HepG2 (cell line): ENCODE data around the gene NF2. TPM values are rescaled to one million over a fixed set of nuclear protein-coding genes. Genes with fewer than 3 reads are reported as not detected.

Source experiments
- CHD4 ChIP-seq: fragments of 200-600 bp; sonication (generic); IDR thresholded peaks from 2 replicates; pipeline ENCODE4 v1.7.0; 2017; ENCODE audit warnings: mild to moderate bottlenecking, low read length, borderline replicate concordance
- EEA1 ChIP-seq: sonication (generic); formaldehyde crosslinking; IDR thresholded peaks from 2 replicates; pipeline ENCODE4 v1.5.1; 2020; ENCODE audit warnings: mild to moderate bottlenecking, missing genetic modification reagents, borderline replicate concordance
- ETV6 ChIP-seq: sonication (generic); formaldehyde crosslinking; conservative IDR thresholded peaks from 2 replicates; pipeline ENCODE4 v1.4.0; 2020; ENCODE audit warnings: missing genetic modification reagents
- HMG20A ChIP-seq: IDR thresholded peaks from 2 replicates; pipeline ENCODE4 v1.6.1; 2016; ENCODE audit warnings: borderline replicate concordance
- PAX8 ChIP-seq: sonication (generic); formaldehyde crosslinking; IDR thresholded peaks from 2 replicates; pipeline ENCODE4 v1.8.0; 2022; ENCODE audit warnings: mild to moderate bottlenecking, missing genetic modification reagents, borderline replicate concordance
- POLR2AphosphoS2 ChIP-seq: IDR thresholded peaks from 2 replicates; pipeline ENCODE4 v1.6.1; 2011; ENCODE audit warnings: low read depth, low read length, improper control_type of control experiment
- ZNF20 ChIP-seq: sonication (generic); formaldehyde crosslinking; IDR thresholded peaks from 2 replicates; pipeline ENCODE4 v1.4.0; 2020; ENCODE audit warnings: mild to moderate bottlenecking, moderate library complexity, missing genetic modification reagents
- ZNF430 ChIP-seq: sonication (generic); formaldehyde crosslinking; IDR thresholded peaks from 2 replicates; pipeline ENCODE4 v1.9.0; 2021; ENCODE audit warnings: mild to moderate bottlenecking, missing genetic modification reagents
- ZNF446 ChIP-seq: sonication (generic); formaldehyde crosslinking; IDR thresholded peaks from 2 replicates; pipeline ENCODE4 v1.5.0; 2020; ENCODE audit warnings: mild to moderate bottlenecking, missing genetic modification reagents
- ZNF562 ChIP-seq: sonication (generic); formaldehyde crosslinking; IDR thresholded peaks from 2 replicates; pipeline ENCODE4 v1.8.0; 2022; ENCODE audit warnings: missing genetic modification reagents, borderline replicate concordance
- polyA plus RNA-seq, 8 experiments: library from polyadenylated mRNA; depleted of rRNA in 3 of 8; stranded (reverse) in 7 of 8; unstranded in 1 of 8; fragments of >200 nt; fragmentation: Illumina TruSeq in 4 of 8; extraction: Trizol in 4 of 8; gene quantifications; 2 replicates each; pipeline versions ENCODE4 v1.2.1 to v1.2.3, GENCODE V29; 2011 to 2016; ENCODE audit warnings: low read depth in 4 of 8, missing spikeins in 1 of 8, mixed read lengths in 1 of 8; ENCODE audit not compliant: insufficient read depth in 1 of 8
- total RNA-seq, 5 experiments: library from RNA; depleted of rRNA; stranded (reverse); fragments of >200 nt; fragmentation: Illumina TruSeq; extraction: Trizol; gene quantifications; 2 replicates each; pipeline ENCODE4 v1.2.3, GENCODE V29; 2016; ENCODE audit warnings: low read depth in 1 of 5
- TF ChIP-seq, protein P1 (sequence below): sonication (generic); formaldehyde crosslinking; conservative IDR thresholded peaks from 2 replicates; pipeline ENCODE4 v1.4.0; 2020; ENCODE audit warnings: missing genetic modification reagents
- TF ChIP-seq, protein P2 (sequence below): sonication (generic); formaldehyde crosslinking; conservative IDR thresholded peaks from 2 replicates; pipeline ENCODE4 v1.8.1; 2023; ENCODE audit warnings: missing genetic modification reagents
- TF ChIP-seq, protein P3 (sequence below): sonication (generic); formaldehyde crosslinking; IDR thresholded peaks from 2 replicates; pipeline ENCODE4 v1.8.0; 2022; ENCODE audit warnings: mild to moderate bottlenecking, missing genetic modification reagents, moderate library complexity
- TF ChIP-seq, protein P4 (sequence below): sonication (generic); formaldehyde crosslinking; IDR thresholded peaks from 2 replicates; pipeline ENCODE4 v1.4.0; 2020; ENCODE audit warnings: mild to moderate bottlenecking, low read depth, missing genetic modification reagents
- TF ChIP-seq, protein P5 (sequence below): sonication (generic); formaldehyde crosslinking; IDR thresholded peaks from 2 replicates; pipeline ENCODE4 v1.5.0; 2020; ENCODE audit warnings: mild to moderate bottlenecking, missing genetic modification reagents, borderline replicate concordance
- TF ChIP-seq, protein P6 (sequence below): sonication (generic); IDR thresholded peaks from 2 replicates; pipeline ENCODE4 v1.6.1; 2016; ENCODE audit warnings: low read depth, borderline replicate concordance
- TF ChIP-seq, protein P7 (sequence below): sonication (generic); formaldehyde crosslinking; IDR thresholded peaks from 2 replicates; pipeline ENCODE4 v1.5.0; 2020; ENCODE audit warnings: missing genetic modification reagents

NF2 gene
- total and polyA plus RNA-seq, 2 of the 13 experiments (the other 11 are each of a cell fraction or from before 2014, with no cell fraction given): 9.3 to 33.3 TPM

DNA sequence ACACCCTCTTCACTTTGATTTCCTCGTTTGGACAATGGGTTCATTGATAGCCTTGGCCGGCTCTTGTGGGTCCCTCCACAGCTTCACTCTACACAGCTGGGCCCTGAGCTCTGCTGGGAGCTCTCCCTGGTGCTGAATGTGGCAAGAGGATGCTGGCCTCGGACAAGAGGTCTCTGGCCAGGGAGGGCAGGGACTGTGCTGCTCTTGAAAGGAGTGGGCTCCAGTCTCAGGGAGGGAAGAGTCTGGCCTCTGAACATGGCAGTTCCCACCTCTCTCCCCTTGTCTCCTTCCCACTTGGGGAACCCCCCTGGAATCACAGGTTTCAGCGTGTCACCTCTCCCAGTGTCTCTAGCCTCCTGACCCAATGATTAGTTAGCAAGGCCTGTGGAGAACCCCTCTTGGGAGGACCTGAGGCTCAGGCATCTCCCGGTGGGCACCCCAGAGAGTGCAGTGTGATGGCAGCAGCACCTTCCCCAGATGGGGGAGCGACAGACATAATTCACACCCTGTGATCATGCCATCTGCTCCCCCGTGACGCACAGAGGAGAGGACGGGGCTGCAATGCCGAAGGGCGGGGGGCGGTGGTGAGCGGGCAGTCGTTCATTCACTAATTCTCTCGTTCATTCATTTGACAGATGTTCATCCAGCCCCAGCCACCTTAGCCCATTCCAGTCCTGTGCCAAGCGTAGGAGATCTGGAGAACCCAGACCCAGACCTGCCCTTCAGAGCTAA lies 113.5 kb downstream of the NF2 start (continued):
- TF ChIP-seq ZNF20 (CRISPR knock-in tag) (no peak), ZNF430 (CRISPR knock-in tag) (0 out of 2 replicates have a peak, but pooled peaks have one; percentile 68), PAX8 (CRISPR knock-in tag) (peak; percentile 50; the same call in 1 of the 2 replicates), CHD4 (no peak), ZNF446 (CRISPR knock-in tag) (peak; percentile 91; the same call in 1 of the 2 replicates), HMG20A (CRISPR knock-in tag) (no peak), ZNF562 (CRISPR knock-in tag) (no peak), POLR2AphosphoS2 (no peak), ETV6 (CRISPR knock-in tag) (peak; percentile 96), EEA1 (0 out of 2 replicates have a peak, but pooled peaks have one; percentile 68)
- TF ChIP-seq, protein P1, sequence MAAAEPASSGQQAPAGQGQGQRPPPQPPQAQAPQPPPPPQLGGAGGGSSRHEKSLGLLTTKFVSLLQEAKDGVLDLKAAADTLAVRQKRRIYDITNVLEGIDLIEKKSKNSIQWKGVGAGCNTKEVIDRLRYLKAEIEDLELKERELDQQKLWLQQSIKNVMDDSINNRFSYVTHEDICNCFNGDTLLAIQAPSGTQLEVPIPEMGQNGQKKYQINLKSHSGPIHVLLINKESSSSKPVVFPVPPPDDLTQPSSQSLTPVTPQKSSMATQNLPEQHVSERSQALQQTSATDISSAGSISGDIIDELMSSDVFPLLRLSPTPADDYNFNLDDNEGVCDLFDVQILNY (CRISPR knock-in tag): peak; percentile 75
- TF ChIP-seq, protein P2, sequence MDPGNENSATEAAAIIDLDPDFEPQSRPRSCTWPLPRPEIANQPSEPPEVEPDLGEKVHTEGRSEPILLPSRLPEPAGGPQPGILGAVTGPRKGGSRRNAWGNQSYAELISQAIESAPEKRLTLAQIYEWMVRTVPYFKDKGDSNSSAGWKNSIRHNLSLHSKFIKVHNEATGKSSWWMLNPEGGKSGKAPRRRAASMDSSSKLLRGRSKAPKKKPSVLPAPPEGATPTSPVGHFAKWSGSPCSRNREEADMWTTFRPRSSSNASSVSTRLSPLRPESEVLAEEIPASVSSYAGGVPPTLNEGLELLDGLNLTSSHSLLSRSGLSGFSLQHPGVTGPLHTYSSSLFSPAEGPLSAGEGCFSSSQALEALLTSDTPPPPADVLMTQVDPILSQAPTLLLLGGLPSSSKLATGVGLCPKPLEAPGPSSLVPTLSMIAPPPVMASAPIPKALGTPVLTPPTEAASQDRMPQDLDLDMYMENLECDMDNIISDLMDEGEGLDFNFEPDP (CRISPR knock-in tag): no peak
- TF ChIP-seq, protein P3, sequence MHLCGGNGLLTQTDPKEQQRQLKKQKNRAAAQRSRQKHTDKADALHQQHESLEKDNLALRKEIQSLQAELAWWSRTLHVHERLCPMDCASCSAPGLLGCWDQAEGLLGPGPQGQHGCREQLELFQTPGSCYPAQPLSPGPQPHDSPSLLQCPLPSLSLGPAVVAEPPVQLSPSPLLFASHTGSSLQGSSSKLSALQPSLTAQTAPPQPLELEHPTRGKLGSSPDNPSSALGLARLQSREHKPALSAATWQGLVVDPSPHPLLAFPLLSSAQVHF (CRISPR knock-in tag): no peak
- TF ChIP-seq, protein P4, sequence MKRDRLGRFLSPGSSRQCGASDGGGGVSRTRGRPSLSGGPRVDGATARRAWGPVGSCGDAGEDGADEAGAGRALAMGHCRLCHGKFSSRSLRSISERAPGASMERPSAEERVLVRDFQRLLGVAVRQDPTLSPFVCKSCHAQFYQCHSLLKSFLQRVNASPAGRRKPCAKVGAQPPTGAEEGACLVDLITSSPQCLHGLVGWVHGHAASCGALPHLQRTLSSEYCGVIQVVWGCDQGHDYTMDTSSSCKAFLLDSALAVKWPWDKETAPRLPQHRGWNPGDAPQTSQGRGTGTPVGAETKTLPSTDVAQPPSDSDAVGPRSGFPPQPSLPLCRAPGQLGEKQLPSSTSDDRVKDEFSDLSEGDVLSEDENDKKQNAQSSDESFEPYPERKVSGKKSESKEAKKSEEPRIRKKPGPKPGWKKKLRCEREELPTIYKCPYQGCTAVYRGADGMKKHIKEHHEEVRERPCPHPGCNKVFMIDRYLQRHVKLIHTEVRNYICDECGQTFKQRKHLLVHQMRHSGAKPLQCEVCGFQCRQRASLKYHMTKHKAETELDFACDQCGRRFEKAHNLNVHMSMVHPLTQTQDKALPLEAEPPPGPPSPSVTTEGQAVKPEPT (CRISPR knock-in tag): peak; percentile 80; the same call in 1 of the 2 replicates
- TF ChIP-seq, protein P5, sequence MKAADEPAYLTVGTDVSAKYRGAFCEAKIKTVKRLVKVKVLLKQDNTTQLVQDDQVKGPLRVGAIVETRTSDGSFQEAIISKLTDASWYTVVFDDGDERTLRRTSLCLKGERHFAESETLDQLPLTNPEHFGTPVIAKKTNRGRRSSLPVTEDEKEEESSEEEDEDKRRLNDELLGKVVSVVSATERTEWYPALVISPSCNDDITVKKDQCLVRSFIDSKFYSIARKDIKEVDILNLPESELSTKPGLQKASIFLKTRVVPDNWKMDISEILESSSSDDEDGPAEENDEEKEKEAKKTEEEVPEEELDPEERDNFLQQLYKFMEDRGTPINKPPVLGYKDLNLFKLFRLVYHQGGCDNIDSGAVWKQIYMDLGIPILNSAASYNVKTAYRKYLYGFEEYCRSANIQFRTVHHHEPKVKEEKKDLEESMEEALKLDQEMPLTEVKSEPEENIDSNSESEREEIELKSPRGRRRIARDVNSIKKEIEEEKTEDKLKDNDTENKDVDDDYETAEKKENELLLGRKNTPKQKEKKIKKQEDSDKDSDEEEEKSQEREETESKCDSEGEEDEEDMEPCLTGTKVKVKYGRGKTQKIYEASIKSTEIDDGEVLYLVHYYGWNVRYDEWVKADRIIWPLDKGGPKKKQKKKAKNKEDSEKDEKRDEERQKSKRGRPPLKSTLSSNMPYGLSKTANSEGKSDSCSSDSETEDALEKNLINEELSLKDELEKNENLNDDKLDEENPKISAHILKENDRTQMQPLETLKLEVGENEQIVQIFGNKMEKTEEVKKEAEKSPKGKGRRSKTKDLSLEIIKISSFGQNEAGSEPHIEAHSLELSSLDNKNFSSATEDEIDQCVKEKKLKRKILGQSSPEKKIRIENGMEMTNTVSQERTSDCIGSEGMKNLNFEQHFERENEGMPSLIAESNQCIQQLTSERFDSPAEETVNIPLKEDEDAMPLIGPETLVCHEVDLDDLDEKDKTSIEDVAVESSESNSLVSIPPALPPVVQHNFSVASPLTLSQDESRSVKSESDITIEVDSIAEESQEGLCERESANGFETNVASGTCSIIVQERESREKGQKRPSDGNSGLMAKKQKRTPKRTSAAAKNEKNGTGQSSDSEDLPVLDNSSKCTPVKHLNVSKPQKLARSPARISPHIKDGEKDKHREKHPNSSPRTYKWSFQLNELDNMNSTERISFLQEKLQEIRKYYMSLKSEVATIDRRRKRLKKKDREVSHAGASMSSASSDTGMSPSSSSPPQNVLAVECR (CRISPR knock-in tag): peak; percentile 60; the same call in 1 of the 2 replicates
- TF ChIP-seq, protein P6, sequence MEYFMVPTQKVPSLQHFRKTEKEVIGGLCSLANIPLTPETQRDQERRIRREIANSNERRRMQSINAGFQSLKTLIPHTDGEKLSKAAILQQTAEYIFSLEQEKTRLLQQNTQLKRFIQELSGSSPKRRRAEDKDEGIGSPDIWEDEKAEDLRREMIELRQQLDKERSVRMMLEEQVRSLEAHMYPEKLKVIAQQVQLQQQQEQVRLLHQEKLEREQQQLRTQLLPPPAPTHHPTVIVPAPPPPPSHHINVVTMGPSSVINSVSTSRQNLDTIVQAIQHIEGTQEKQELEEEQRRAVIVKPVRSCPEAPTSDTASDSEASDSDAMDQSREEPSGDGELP: peak; percentile 96
- TF ChIP-seq, protein P7, sequence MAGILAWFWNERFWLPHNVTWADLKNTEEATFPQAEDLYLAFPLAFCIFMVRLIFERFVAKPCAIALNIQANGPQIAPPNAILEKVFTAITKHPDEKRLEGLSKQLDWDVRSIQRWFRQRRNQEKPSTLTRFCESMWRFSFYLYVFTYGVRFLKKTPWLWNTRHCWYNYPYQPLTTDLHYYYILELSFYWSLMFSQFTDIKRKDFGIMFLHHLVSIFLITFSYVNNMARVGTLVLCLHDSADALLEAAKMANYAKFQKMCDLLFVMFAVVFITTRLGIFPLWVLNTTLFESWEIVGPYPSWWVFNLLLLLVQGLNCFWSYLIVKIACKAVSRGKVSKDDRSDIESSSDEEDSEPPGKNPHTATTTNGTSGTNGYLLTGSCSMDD (CRISPR knock-in tag): no peak
